GM19395 (cell line): ENCODE measurements around the gene NHLRC3.
"Not testable (repeated sequence)": the region's sequence is repeated elsewhere in the genome, so short reads cannot be mapped to it uniquely, and the experiment has no call there.

Source experiments
- ATAC-seq: cut with Tn5 transposase; IDR thresholded peaks from one replicate; pipeline ENCODE4 v1.9.1; 2021; ENCODE audit warnings: mild to moderate bottlenecking, moderate library complexity; ENCODE audit not compliant: unreplicated experiment

The NHLRC3 gene

GRCh38 chr13:39037880-39038568 is at the start of gene NHLRC3, which contains the start of gene PROSER1:
Gene NHLRC3 (plus strand): TSS chr13:39038456. CDS start chr13:39038640, 184 bp downstream.
Gene PROSER1 (minus strand): TSS chr13:39038089. CDS start chr13:39037242, 847 bp downstream.
- ATAC-seq = peak; percentile 73

- ATAC-seq = no peak
Measured at GRCh38 chr13:38990693-38991092, 47.6 kb upstream of the NHLRC3 start, which contains the start of gene STOML3. Gene STOML3 (minus strand): TSS chr13:38990831. CDS start chr13:38990721, 110 bp downstream.

- no peak for ATAC-seq
Measured at GRCh38 chr13:38993381-38993780, 44.9 kb upstream of the NHLRC3 start.

GRCh38 chr13:38998739-38999138 is 39.5 kb upstream of the NHLRC3 start:
- no peak for ATAC-seq

- not testable (repeated sequence) for ATAC-seq
Measured at GRCh38 chr13:39006371-39007111, 31.7 kb upstream of the NHLRC3 start.

- no peak for ATAC-seq
Measured at GRCh38 chr13:39012608-39013007, 25.6 kb upstream of the NHLRC3 start.

- no peak for ATAC-seq
Measured at GRCh38 chr13:39013462-39013861, 24.8 kb upstream of the NHLRC3 start.

GRCh38 chr13:39016087-39016486 is 22.2 kb upstream of the NHLRC3 start:
- peak; percentile 82 for ATAC-seq

- ATAC-seq = peak; percentile 84
Measured at GRCh38 chr13:39016787-39017186, 21.5 kb upstream of the NHLRC3 start.

GRCh38 chr13:39020853-39021462 is 17.3 kb upstream of the NHLRC3 start:
- ATAC-seq = no peak

GRCh38 chr13:39023316-39023715 is 14.9 kb upstream of the NHLRC3 start:
- no peak for ATAC-seq

- no peak for ATAC-seq
Measured at GRCh38 chr13:39023761-39024160, 14.5 kb upstream of the NHLRC3 start.

- ATAC-seq = no peak
Measured at GRCh38 chr13:39025433-39025839, 12.8 kb upstream of the NHLRC3 start.

- ATAC-seq = no peak
Measured at GRCh38 chr13:39032150-39032549, 6.1 kb upstream of the NHLRC3 start.

GRCh38 chr13:39034085-39034484 is 4.2 kb upstream of the NHLRC3 start:
- no peak for ATAC-seq

GRCh38 chr13:39035204-39035603 is 3.1 kb upstream of the NHLRC3 start:
- ATAC-seq = no peak

GRCh38 chr13:39035799-39036198 is 2.5 kb upstream of the NHLRC3 start:
- ATAC-seq = no peak

GRCh38 chr13:39036212-39036611 is 2.0 kb upstream of the NHLRC3 start:
- no peak for ATAC-seq

GRCh38 chr13:39037410-39037879 is 811 bp upstream of the NHLRC3 start:
- ATAC-seq = peak; percentile 36

- peak; percentile 36 for ATAC-seq
Measured at GRCh38 chr13:39038569-39039030, 344 bp downstream of the NHLRC3 start.

- ATAC-seq = no peak
Measured at GRCh38 chr13:39039041-39039440, 785 bp downstream of the NHLRC3 start.
